MM.1S (cell line): ENCODE data around the gene ZMYND10.

Experiments
- DNase-seq: peaks from one replicate; pipeline ENCODE4 v3.0.0-alpha.2; 2015
- H2AFZ ChIP-seq: fragments of 300-600 bp; sonication (generic); 2 replicates; pipeline ENCODE4 v1.6.0; 2016; ENCODE audit warnings: antibody characterized with exemption, low read length
- H3F3A ChIP-seq: fragments of 300-600 bp; sonication (generic); 2 replicates; pipeline ENCODE4 v1.6.1; 2016; ENCODE audit warnings: mild to moderate bottlenecking, antibody characterized with exemption, low read length, moderate library complexity, mixed read lengths; ENCODE audit not compliant: insufficient read depth
- H3K27ac ChIP-seq: fragments of 300-600 bp; sonication (generic); 2 replicates; pipeline ENCODE4 v1.5.1; 2016; ENCODE audit warnings: mild to moderate bottlenecking, low read length
- H3K27me3 ChIP-seq: fragments of 300-600 bp; sonication (generic); replicated peaks from 2 replicates; pipeline ENCODE4 v1.6.0; 2016; ENCODE audit warnings: low read length; ENCODE audit not compliant: insufficient read depth
- H3K36me3 ChIP-seq: fragments of 300-600 bp; sonication (generic); replicated peaks from 2 replicates; pipeline ENCODE4 v1.6.1; 2016; ENCODE audit warnings: mild to moderate bottlenecking, low read length, mixed read lengths; ENCODE audit not compliant: insufficient read depth
- H3K4me1 ChIP-seq: fragments of 300-600 bp; sonication (generic); 2 replicates; pipeline ENCODE4 v1.6.1; 2016; ENCODE audit warnings: low read length, mixed read lengths
- H3K4me2 ChIP-seq: fragments of 300-600 bp; sonication (generic); 2 replicates; pipeline ENCODE4 v1.6.0; 2016; ENCODE audit warnings: low read depth, low read length
- H3K4me3 ChIP-seq: fragments of 300-600 bp; sonication (generic); 2 replicates; pipeline ENCODE4 v1.5.1; 2016; ENCODE audit warnings: low read length, mixed read lengths
- H3K79me2 ChIP-seq: fragments of 300-600 bp; sonication (generic); 2 replicates; pipeline ENCODE4 v1.6.1; 2016; ENCODE audit warnings: mixed run types, low read length, mixed read lengths
- H3K9ac ChIP-seq: fragments of 300-600 bp; sonication (generic); 2 replicates; pipeline ENCODE4 v1.6.1; 2016; ENCODE audit warnings: low read length, mixed read lengths
- H3K9me2 ChIP-seq: fragments of 300-600 bp; sonication (generic); replicated peaks from 2 replicates; pipeline ENCODE4 v1.6.1; 2016; ENCODE audit warnings: mild to moderate bottlenecking, low read length, mixed read lengths; ENCODE audit not compliant: insufficient read depth
- H3K9me3 ChIP-seq: fragments of 300-600 bp; sonication (generic); replicated peaks from 2 replicates; pipeline ENCODE4 v1.6.1; 2016; ENCODE audit warnings: mild to moderate bottlenecking, low read length, mixed read lengths; ENCODE audit not compliant: insufficient read depth
- H4K20me1 ChIP-seq: fragments of 300-600 bp; sonication (generic); 2 replicates; pipeline ENCODE4 v1.6.1; 2016; ENCODE audit warnings: mild to moderate bottlenecking, low read length, moderate library complexity, mixed read lengths; ENCODE audit not compliant: insufficient read depth
- CTCF ChIP-seq: fragments of 300-600 bp; sonication (generic); IDR thresholded peaks from 2 replicates; pipeline ENCODE4 v1.5.1; 2016; ENCODE audit warnings: antibody characterized with exemption, low read length, mixed read lengths
- EZH2 ChIP-seq: fragments of 300-600 bp; sonication (generic); optimal IDR thresholded peaks from 2 replicates; pipeline ENCODE3; 2017; ENCODE audit warnings: low read depth, mild to moderate bottlenecking, antibody characterized with exemption, low read length, mixed read lengths
- EZH2phosphoT487 ChIP-seq: fragments of 300-600 bp; sonication (generic); IDR thresholded peaks from 2 replicates; pipeline ENCODE4 v1.6.1; 2018; ENCODE audit warnings: antibody characterized with exemption, low read length

ZMYND10 gene

GRCh38 chr3:50390508-50391224, 45.1 kb upstream of the ZMYND10 start:
- Histone ChIP-seq H3K79me2 (no peaks in the 10 kb centered on the region), H3K9me2 (no peaks in the 10 kb centered on the region), H3K4me1 (no peaks in the 10 kb centered on the region), H3K27ac (no peak overlapping the region), H3K9ac (no peak overlapping the region), H3K27me3 (peaks cover 79% of the 10 kb centered on the region), H3K4me2 (no peak overlapping the region), H3K4me3 (no peak overlapping the region), H3F3A (no peaks in the 10 kb centered on the region), H2AFZ (no peak overlapping the region), H3K9me3 (no peaks in the 10 kb centered on the region), H3K36me3 (no peaks in the 10 kb centered on the region), H4K20me1 (no peaks in the 10 kb centered on the region)
- no peak for TF ChIP-seq EZH2phosphoT487
- no peak for TF ChIP-seq EZH2
- no peak for TF ChIP-seq CTCF
- no peak for DNase-seq

- H3K4me3 ChIP-seq: no peak overlapping the region
- H3K9me3 ChIP-seq: no peaks in the 10 kb centered on the region
- no peak overlapping the region for H3K9ac ChIP-seq
- H3K27me3 ChIP-seq: peaks cover 81% of the 10 kb centered on the region
- no peaks in the 10 kb centered on the region for H3F3A ChIP-seq
- H3K4me2 ChIP-seq: no peak overlapping the region
- H3K79me2 ChIP-seq: no peaks in the 10 kb centered on the region
- no peak overlapping the region for H3K27ac ChIP-seq
- no peak overlapping the region for H2AFZ ChIP-seq
- H3K4me1 ChIP-seq: no peaks in the 10 kb centered on the region
- TF ChIP-seq EZH2phosphoT487 (no peak), EZH2 (no peak), CTCF (no peak)
- no peak for DNase-seq
- H3K9me2 ChIP-seq: no peaks in the 10 kb centered on the region
- no peaks in the 10 kb centered on the region for H3K36me3 ChIP-seq
- H4K20me1 ChIP-seq: no peaks in the 10 kb centered on the region
These were observed 43.9 kb upstream of the ZMYND10 start for GRCh38 chr3:50389414-50389767.

- Histone ChIP-seq H3K9me2 (no peaks in the 10 kb centered on the region), H3K79me2 (no peaks in the 10 kb centered on the region), H3K9me3 (no peaks in the 10 kb centered on the region), H3K27ac (no peak overlapping the region), H2AFZ (no peak overlapping the region), H3F3A (no peaks in the 10 kb centered on the region), H3K4me2 (no peak overlapping the region), H3K4me1 (no peaks in the 10 kb centered on the region), H3K4me3 (no peak overlapping the region), H3K36me3 (no peaks in the 10 kb centered on the region), H3K9ac (no peak overlapping the region), H4K20me1 (no peaks in the 10 kb centered on the region), H3K27me3 (peaks cover 80% of the 10 kb centered on the region)
- DNase-seq: no peak
- TF ChIP-seq EZH2 (no peak), EZH2phosphoT487 (no peak), CTCF (no peak)
These were observed 43.3 kb upstream of the ZMYND10 start for GRCh38 chr3:50388720-50389413.
